Panc1 (cell line): ENCODE measurements around the gene E2F6. TPM values are rescaled to one million over a fixed set of nuclear protein-coding genes. Genes with fewer than 3 reads are reported as not detected.

Source experiments
- ATAC-seq: fragments of 200-7000 bp; cut with Tn5 transposase; 2 replicates; pipeline ENCODE4 v1.9.1; 2020; ENCODE audit warnings: mild to moderate bottlenecking, moderate library complexity
- BruUV-seq: library from RNA; stranded (reverse); fragments of 400-500 nt; replicated peaks from 2 replicates; lab custom pipeline; 2021; lab: Mats Ljungman, UMichigan
- CTCF ChIA-PET: fragments of 300-600 bp; sonication (Branson Sonifier 250); formaldehyde crosslinking; loops from one replicate; lab custom pipeline; 2022; ENCODE audit warnings: antibody characterized with exemption; lab: Charles Lee
- POLR2A ChIA-PET: fragments of 300-600 bp; sonication (Branson Sonifier 250); formaldehyde crosslinking; loops from one replicate; lab custom pipeline; 2022; ENCODE audit warnings: antibody characterized with exemption; lab: Charles Lee
- DNase-seq: peaks from one replicate; pipeline ENCODE4 v3.0.0-alpha.2; 2010; ENCODE audit warnings: low read depth, low spot score
- H3K27ac ChIP-seq: 2 replicates; pipeline ENCODE4 v1.5.1; 2011; ENCODE audit warnings: mild to moderate bottlenecking, low read length, inconsistent platforms
- H3K27me3 ChIP-seq: fragments of 200-500 bp; sonication (Bioruptor generic); 2 replicates; pipeline ENCODE4 v1.6.0; 2014; ENCODE audit warnings: low read length, inconsistent platforms; ENCODE audit not compliant: control insufficient read depth, insufficient read depth
- H3K36me3 ChIP-seq: fragments of 200-500 bp; sonication (Bioruptor generic); 2 replicates; pipeline ENCODE4 v1.5.1; 2014; ENCODE audit warnings: inconsistent platforms, mild to moderate bottlenecking, low read length, moderate library complexity; ENCODE audit not compliant: control insufficient read depth, insufficient read depth
- H3K4me1 ChIP-seq: 2 replicates; pipeline ENCODE4 v1.5.1; 2011; ENCODE audit warnings: inconsistent platforms, mild to moderate bottlenecking, low read length, moderate library complexity; ENCODE audit not compliant: control insufficient read depth, insufficient read depth
- H3K4me3 ChIP-seq, 2 experiments: 2 replicates each; pipeline ENCODE4 v1.5.1; 2011 to 2012; ENCODE audit warnings: low read depth in 2 of 2, low read length in 2 of 2, mild to moderate bottlenecking in 2 of 2, inconsistent platforms in 1 of 2, moderate library complexity in 1 of 2
- H3K9me3 ChIP-seq: fragments of 200-500 bp; sonication (Bioruptor generic); 2 replicates; pipeline ENCODE4 v1.5.1; 2014; ENCODE audit warnings: low read depth, mild to moderate bottlenecking, inconsistent platforms, low read length, moderate library complexity; ENCODE audit not compliant: control insufficient read depth, insufficient read depth
- POLR2AphosphoS5 ChIP-seq: IDR thresholded peaks from 2 replicates; pipeline ENCODE4 v1.6.1; 2012; ENCODE audit warnings: mild to moderate bottlenecking, low read depth, low read length, moderate library complexity
- REST ChIP-seq, 2 experiments: IDR thresholded peaks; 2 replicates each; pipeline ENCODE4 v1.6.1; 2011 to 2012; ENCODE audit warnings: low read depth in 2 of 2, control low read depth in 1 of 2, low read length in 1 of 2, mild to moderate bottlenecking in 1 of 2, moderate library complexity in 1 of 2; ENCODE audit not compliant: insufficient read depth in 1 of 2
- SIN3A ChIP-seq: IDR thresholded peaks from 2 replicates; pipeline ENCODE4 v1.6.1; 2012; ENCODE audit warnings: low read depth, mild to moderate bottlenecking, low read length, moderate library complexity, borderline replicate concordance; ENCODE audit not compliant: insufficient read depth
- TCF7L2 ChIP-seq: IDR thresholded peaks from 2 replicates; pipeline ENCODE4 v1.6.1; 2011; ENCODE audit warnings: mild to moderate bottlenecking, low read depth, low read length, inconsistent platforms
- in situ Hi-C: cut with HindIII; loops from 2 replicates; pipeline ENCODE4 v1.10.0; 2016; ENCODE audit warnings: low sequenced_read_pairs, low pct_unique_long_range_greater_than_20kb
- intact Hi-C: fragments of 100-400 bp; cut with micrococcal nuclease; formaldehyde crosslinking; loops from one replicate; pipeline ENCODE4 v1.10.0; 2022; ENCODE audit not compliant: unreplicated experiment
- total RNA-seq: library from RNA; stranded (reverse); gene quantifications from one replicate; pipeline ENCODE4 v1.2.1, GENCODE V29; 2021; ENCODE audit not compliant: unreplicated experiment
- TF ChIP-seq, protein P1 (sequence below): fragments of 450-650 bp; IDR thresholded peaks from 2 replicates; pipeline ENCODE4 v1.5.1; 2017; ENCODE audit warnings: mild to moderate bottlenecking

E2F6 gene
- total RNA-seq, 1 experiment from 2014 or later: 23.9 TPM

- POLR2A ChIA-PET: no interaction called here
- ATAC-seq (no peak), DNase-seq (no peak)
- H3K36me3 ChIP-seq: no peaks in the 10 kb centered on the region
- no TSS peak for BruUV-seq
- H3K4me1 ChIP-seq: no peaks in the 10 kb centered on the region
- in situ Hi-C loops: no loop called here
- intact Hi-C loops: no loop called here
- no peaks in the 10 kb centered on the region for H3K9me3 ChIP-seq
- CTCF ChIA-PET: interaction anchor here (1.2 kb wide), 1 partner anchor 110 kb away, joined by 4 read pairs; no protein-coding TSS in a partner anchor
- no peak overlapping the region for H3K27ac ChIP-seq
- TF ChIP-seq TCF7L2 (no peak), POLR2AphosphoS5 (no peak), SIN3A (no peak), REST (IDR thresholded peaks at IDR 0.05; ENCODE audit: insufficient read depth in 1 of 2, low read depth in 2 of 2, low read length in 1 of 2) (no peak)
- TF ChIP-seq, protein P1, sequence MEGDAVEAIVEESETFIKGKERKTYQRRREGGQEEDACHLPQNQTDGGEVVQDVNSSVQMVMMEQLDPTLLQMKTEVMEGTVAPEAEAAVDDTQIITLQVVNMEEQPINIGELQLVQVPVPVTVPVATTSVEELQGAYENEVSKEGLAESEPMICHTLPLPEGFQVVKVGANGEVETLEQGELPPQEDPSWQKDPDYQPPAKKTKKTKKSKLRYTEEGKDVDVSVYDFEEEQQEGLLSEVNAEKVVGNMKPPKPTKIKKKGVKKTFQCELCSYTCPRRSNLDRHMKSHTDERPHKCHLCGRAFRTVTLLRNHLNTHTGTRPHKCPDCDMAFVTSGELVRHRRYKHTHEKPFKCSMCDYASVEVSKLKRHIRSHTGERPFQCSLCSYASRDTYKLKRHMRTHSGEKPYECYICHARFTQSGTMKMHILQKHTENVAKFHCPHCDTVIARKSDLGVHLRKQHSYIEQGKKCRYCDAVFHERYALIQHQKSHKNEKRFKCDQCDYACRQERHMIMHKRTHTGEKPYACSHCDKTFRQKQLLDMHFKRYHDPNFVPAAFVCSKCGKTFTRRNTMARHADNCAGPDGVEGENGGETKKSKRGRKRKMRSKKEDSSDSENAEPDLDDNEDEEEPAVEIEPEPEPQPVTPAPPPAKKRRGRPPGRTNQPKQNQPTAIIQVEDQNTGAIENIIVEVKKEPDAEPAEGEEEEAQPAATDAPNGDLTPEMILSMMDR: no peak
- H3K27me3 ChIP-seq: peaks cover 1% of the 10 kb centered on the region
- H3K4me3 ChIP-seq: no peak overlapping the region
Measured at GRCh38 chr2:11473659-11474433, 7.9 kb upstream of the E2F6 start.

DNA sequence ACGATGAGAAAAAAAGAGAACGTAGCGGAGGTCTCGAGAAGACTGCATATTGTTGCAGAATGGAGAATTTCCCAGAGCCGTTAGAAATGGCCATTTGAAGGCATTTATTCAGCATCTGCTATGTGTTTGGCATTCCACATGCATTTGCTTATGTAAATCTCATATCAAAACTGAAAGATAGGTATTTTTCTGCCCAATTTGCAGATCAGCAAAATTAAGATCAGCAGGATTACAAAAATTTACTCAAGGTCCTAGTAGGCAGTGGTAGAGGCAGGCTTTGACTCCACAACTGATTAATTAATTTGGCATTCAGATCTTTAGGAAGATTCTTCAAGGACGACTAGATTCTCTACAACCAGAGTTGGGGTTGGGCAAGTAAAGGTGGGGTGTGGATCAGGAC is 1.8 kb upstream of the E2F6 start:
- no peak for DNase-seq
- no peaks in the 10 kb centered on the region for H3K9me3 ChIP-seq
- in situ Hi-C loops: no loop called here
- CTCF ChIA-PET: no interaction called here
- POLR2A ChIA-PET: no interaction called here
- H3K4me3 ChIP-seq: no peak overlapping the region
- no peak for ATAC-seq
- BruUV-seq: TSS peak; percentile 79
- intact Hi-C loops: no loop called here
- H3K27ac ChIP-seq: no peak overlapping the region
- TF ChIP-seq TCF7L2 (no peak), SIN3A (no peak), REST (IDR thresholded peaks at IDR 0.05; ENCODE audit: insufficient read depth in 1 of 2, low read depth in 2 of 2, low read length in 1 of 2) (no peak), POLR2AphosphoS5 (no peak)
- TF ChIP-seq, protein P1: no peak
- peaks cover 6% of the 10 kb centered on the region; the same call in 1 of the 2 replicates for H3K36me3 ChIP-seq
- H3K27me3 ChIP-seq: no peaks in the 10 kb centered on the region
- peaks cover 12% of the 10 kb centered on the region; the same call in 1 of the 2 replicates for H3K4me1 ChIP-seq
